Activated T-helper 1 cell treated with anti-CD3 and anti-CD28 coated beads, Interleukin-12 subunit alpha, Interleukin-12 subunit beta, Interleukin-2, Interleukin-4 antibody, amounts not matched to agents 30 ng/mL and 10 ng/mL and 1 ng/mL, durations not matched to agents 14 hours and 24 hours and 36 hours (primary cell): Measurements from ENCODE around the gene FAM181B. TPM values are rescaled to one million over a fixed set of nuclear protein-coding genes. Genes with fewer than 3 reads are reported as not detected.

Experiments
- DNase-seq: peaks from one replicate; pipeline ENCODE4 v3.0.0; 2021; ENCODE audit warnings: low spot score
- H3K27ac Mint-ChIP-seq: one replicate; pipeline ENCODE4 v1.8.0; 2021; ENCODE audit warnings: mild to moderate bottlenecking, mixed read lengths
- H3K27me3 Mint-ChIP-seq: one replicate; pipeline ENCODE4 v1.8.0; 2022; ENCODE audit warnings: mild to moderate bottlenecking, moderate library complexity, mixed read lengths; ENCODE audit not compliant: insufficient read depth
- H3K36me3 Mint-ChIP-seq: one replicate; pipeline ENCODE4 v1.8.0; 2021; ENCODE audit warnings: low read depth, mixed read lengths
- H3K4me1 Mint-ChIP-seq: one replicate; pipeline ENCODE4 v1.8.0; 2021; ENCODE audit warnings: low read depth, mixed read lengths
- H3K4me3 Mint-ChIP-seq: one replicate; pipeline ENCODE4 v1.8.0; 2021; ENCODE audit warnings: mild to moderate bottlenecking, moderate library complexity, mixed read lengths
- H3K9me3 Mint-ChIP-seq: one replicate; pipeline ENCODE4 v1.8.0; 2021; ENCODE audit warnings: mixed read lengths
- intact Hi-C: fragments of 100-400 bp; cut with micrococcal nuclease; formaldehyde crosslinking; loops from one replicate; pipeline ENCODE4 v1.15.1; 2024
- total RNA-seq: library from RNA; stranded (reverse); gene quantifications from 2 replicates; pipeline ENCODE4 v1.2.3, GENCODE V29; 2022

The FAM181B gene
- total RNA-seq, 1 donor from 2014 or later = not detected

DNA sequence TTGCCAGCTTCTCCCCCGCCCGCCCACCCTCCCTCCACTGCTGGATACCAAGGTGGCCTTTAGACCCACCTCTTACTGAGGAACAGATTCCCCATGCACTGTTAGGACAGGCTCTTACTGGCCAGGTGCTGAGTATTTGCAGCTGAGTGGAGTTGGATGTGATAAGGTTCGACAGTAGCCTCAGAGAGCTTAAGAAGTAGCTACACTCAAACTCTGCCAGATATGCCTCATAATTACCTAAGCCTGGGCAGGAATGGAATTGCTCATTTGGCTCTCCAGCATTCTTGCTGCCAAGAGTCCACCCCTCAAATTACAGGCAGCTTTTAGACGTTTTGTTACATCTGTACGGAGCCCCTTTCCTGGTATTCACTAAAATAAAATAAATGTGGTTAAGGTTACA, 9.6 kb downstream of the FAM181B start:
- DNase-seq = no peak
- H3K9me3 Mint-ChIP-seq = no peaks in the 10 kb centered on the region
- H3K4me3 Mint-ChIP-seq = no peak overlapping the region
- intact Hi-C loops = no loop called here
- no peaks in the 10 kb centered on the region for H3K4me1 Mint-ChIP-seq
- peaks cover 5% of the 10 kb centered on the region for H3K27me3 Mint-ChIP-seq
- H3K27ac Mint-ChIP-seq = no peak overlapping the region
- H3K36me3 Mint-ChIP-seq = no peaks in the 10 kb centered on the region

DNA sequence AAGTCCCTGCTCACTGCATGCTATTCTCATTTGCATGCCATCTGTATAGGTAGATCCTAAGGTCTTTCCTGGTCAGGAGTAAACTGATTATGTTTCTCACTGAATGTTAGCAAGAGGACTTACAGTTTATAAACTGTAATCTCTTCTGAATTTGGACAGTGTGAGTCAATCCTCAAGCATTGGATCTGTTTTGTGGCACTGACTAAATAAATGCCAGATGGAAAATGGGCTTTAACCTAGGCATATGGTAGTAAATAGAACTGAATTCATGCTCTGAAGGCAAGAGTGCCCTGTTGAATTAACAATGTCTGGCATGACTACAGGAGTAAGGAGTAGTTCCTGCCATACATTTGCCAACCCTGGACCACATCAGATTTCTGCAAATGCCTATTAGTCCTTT, 11.4 kb downstream of the FAM181B start:
- no peaks in the 10 kb centered on the region for H3K36me3 Mint-ChIP-seq
- no peak for DNase-seq
- H3K4me3 Mint-ChIP-seq = no peak overlapping the region
- peaks cover 4% of the 10 kb centered on the region for H3K27me3 Mint-ChIP-seq
- no peaks in the 10 kb centered on the region for H3K4me1 Mint-ChIP-seq
- H3K27ac Mint-ChIP-seq = no peak overlapping the region
- intact Hi-C loops = no loop called here
- no peaks in the 10 kb centered on the region for H3K9me3 Mint-ChIP-seq

DNA sequence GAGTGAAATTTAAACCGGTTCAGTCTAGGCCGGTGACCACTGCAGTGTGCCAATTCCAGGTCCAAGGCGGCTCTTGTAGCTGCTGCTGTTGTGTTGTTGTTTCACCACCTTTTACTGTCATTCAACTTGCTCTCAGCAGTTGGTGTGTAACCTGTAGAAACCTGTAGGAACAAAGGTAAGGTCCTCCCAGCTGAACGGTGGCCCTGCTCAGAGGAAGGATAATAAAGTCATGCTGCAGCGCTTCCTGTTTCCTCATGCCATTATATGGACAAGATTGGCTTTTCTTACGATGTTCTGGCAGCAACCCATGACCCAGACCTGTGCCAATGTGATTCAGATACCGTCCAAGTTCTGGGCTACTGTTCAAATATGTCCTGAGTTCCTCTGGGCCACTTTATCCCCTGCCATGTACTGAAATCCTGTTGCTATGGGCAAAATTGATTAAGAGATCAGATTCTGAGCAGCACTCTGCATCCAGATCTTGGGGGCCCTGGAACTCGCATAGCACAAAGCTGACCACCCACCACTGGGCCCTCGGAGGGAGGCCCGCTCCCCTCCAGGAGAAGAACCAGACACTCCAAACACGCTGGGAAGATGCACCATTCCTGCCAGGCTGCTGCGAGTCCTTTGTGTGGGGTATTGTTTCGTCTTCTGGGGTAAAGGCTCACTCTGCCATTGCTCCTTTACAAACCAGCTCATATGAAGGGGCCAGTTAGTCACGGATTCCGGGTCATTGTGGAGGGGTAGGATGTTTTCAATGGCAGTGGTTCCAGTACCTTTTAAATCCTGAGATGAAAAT, 13.2 kb downstream of the FAM181B start:
- intact Hi-C loops = no loop called here
- no peak overlapping the region for H3K27ac Mint-ChIP-seq
- H3K4me3 Mint-ChIP-seq = no peak overlapping the region
- no peaks in the 10 kb centered on the region for H3K36me3 Mint-ChIP-seq
- no peak for DNase-seq
- no peaks in the 10 kb centered on the region for H3K9me3 Mint-ChIP-seq
- peaks cover 8% of the 10 kb centered on the region for H3K27me3 Mint-ChIP-seq
- H3K4me1 Mint-ChIP-seq = no peaks in the 10 kb centered on the region

DNA sequence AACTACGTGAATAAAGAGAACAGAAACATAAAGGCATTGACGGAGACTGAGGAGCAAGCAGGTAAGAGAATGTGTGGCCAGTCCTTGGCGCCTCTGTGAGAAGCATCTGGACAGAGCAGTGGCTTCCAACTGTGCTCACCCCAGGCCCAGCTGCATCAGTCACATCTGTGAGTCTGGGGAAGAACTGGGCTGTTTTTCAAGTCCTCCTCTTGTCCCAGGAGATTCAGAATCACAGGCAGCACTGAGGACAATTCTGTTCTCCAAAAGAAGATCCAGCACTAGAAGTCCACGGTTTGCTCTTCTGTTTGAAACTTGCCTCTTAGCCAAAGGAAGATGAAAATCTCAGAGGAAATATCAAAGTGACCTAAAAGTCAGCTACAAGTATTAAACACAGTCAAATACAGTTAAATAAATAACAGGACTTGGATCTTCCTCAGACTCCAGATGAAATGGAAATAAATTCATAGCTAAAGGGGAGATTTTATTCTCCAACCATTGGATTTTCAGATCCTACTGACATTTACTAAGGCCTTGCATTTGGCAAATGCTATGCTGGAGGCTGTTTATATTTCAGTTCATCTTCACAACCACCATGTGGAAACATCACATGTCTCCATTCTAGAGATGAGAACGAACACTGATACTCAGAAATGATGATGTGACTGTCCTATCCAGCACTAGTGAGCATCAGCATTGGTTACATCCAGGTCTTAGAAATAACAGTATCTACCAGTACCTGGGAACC, 14.1 kb downstream of the FAM181B start:
- H3K9me3 Mint-ChIP-seq = no peaks in the 10 kb centered on the region
- no peaks in the 10 kb centered on the region for H3K4me1 Mint-ChIP-seq
- no peak overlapping the region for H3K4me3 Mint-ChIP-seq
- H3K27me3 Mint-ChIP-seq = peaks cover 8% of the 10 kb centered on the region
- DNase-seq = no peak
- no peaks in the 10 kb centered on the region for H3K36me3 Mint-ChIP-seq
- intact Hi-C loops = loop anchor here (5.0 kb wide), 1 partner anchor 533 kb away; no protein-coding TSS in a partner anchor
- H3K27ac Mint-ChIP-seq = no peak overlapping the region

DNA sequence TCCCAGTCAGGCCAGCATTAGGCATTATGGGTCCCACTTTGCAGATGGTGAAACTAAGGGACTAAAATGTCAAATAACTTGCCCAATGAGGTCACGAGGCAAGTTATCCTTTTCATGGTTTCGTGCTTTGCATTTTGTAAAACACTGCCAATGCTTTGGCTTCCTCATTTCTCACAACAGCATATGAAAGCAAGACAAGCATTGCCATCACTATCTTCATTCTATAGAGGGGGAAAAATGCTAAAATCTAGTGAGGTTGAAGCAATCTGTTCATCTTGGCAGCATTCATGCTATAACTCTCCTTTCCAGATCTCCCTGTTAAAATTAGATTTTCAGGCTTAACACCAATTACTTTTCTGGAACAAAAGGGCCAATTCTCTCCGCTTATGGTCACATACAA, 14.8 kb downstream of the FAM181B start:
- Mint-ChIP-seq H3K27ac (no peak overlapping the region), H3K4me1 (no peaks in the 10 kb centered on the region), H3K27me3 (peaks cover 8% of the 10 kb centered on the region), H3K9me3 (no peaks in the 10 kb centered on the region), H3K36me3 (no peaks in the 10 kb centered on the region), H3K4me3 (no peak overlapping the region)
- DNase-seq = no peak
- intact Hi-C loops = loop anchor here (1.0 to 5.0 kb wide), 3 partner anchors 145 to 1097 kb away; no protein-coding TSS in a partner anchor

DNA sequence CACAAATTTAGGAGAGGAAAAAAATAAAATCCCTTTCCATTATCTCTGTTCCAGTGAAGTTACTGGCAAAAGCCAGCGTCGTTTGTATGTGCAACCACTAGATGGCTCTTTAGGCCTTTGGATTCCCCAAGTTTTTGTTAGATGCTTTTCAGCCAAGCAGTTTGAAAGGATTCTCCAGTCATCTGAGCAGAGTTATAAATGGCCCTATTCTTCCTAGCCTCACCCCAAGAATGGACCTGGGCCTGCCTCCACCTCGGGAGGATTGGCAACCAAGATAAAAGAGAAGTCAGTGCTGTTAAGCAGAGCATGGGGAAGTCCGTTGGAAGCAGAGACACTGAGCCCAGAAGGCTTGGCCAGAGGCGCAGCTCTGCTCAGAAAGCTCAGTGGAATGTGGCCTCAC, 15.4 kb downstream of the FAM181B start:
- H3K27ac Mint-ChIP-seq = no peak overlapping the region
- no peak overlapping the region for H3K4me3 Mint-ChIP-seq
- no peaks in the 10 kb centered on the region for H3K36me3 Mint-ChIP-seq
- DNase-seq = no peak
- peaks cover 5% of the 10 kb centered on the region for H3K27me3 Mint-ChIP-seq
- no peaks in the 10 kb centered on the region for H3K4me1 Mint-ChIP-seq
- no peaks in the 10 kb centered on the region for H3K9me3 Mint-ChIP-seq
- intact Hi-C loops = loop anchor here (1.0 to 5.0 kb wide), 3 partner anchors 146 to 1098 kb away; no protein-coding TSS in a partner anchor

DNA sequence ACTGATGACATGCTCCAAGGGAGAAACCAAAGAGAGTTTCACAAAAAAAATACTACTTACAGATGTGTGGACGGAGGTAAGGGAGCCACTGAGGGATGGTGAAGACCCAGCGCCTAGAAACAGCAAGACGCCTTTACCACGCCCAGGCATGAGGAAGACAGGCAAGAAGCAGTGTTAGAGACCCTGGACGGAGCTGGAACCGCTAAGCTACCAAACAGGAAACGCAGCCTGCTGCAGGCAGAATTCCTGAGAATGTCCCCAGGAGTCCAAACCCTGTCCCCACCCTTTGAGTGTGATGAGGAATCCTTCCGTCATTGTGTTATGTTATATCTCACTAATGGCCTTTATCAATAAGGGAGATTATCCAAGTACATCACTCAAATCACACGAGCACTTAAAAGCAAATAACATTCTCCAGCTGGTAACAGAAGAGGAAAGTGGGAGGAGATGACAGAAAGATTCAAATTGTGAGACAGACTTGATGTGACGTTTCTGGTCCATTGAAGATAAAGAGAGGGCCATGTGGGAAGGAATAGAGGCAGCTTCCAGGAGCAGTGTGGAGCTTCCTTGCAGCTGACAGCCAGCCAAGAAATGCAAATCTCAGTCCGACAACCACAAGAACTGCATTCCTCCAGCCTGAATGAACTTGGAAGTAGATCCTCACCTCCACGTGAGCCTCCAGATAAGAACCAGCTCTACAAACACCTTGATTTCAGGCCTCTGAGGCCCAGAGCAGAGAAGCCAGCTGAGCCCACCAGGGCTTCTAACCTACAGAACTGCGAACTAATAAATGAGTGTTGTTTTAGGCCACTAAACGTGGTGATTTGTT, 19.1 kb downstream of the FAM181B start:
- H3K27me3 Mint-ChIP-seq = peaks cover 15% of the 10 kb centered on the region

DNA sequence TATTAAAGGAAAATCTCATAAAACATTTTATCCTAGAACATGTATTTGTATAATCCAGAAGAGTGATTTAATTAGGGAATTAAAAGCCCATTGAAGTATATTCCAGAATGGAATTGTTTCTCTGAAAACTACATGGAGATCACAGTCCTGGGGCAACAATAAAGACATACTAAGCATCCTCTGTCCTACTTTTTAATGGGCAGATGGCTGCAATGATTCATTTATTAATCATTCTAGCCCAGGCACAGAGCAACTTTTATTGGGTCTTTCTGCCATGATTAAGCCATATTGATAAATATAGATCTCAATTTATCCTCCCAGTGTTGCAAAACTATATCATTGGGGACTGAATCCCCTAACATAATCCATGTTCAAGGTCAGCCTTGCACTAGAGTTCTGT, 22.0 kb downstream of the FAM181B start:
- intact Hi-C loops = no loop called here
- peaks cover 22% of the 10 kb centered on the region for H3K27me3 Mint-ChIP-seq
- no peaks in the 10 kb centered on the region for H3K36me3 Mint-ChIP-seq
- H3K27ac Mint-ChIP-seq = no peak overlapping the region
- H3K4me3 Mint-ChIP-seq = no peak overlapping the region
- H3K4me1 Mint-ChIP-seq = no peaks in the 10 kb centered on the region
- no peaks in the 10 kb centered on the region for H3K9me3 Mint-ChIP-seq
- DNase-seq = no peak

More for the DNA sequence above, 19.1 kb downstream of the FAM181B start:
- intact Hi-C loops = loop anchor here (5.0 kb wide), 1 partner anchor 538 kb away; no protein-coding TSS in a partner anchor
- Mint-ChIP-seq H3K36me3 (no peaks in the 10 kb centered on the region), H3K4me3 (no peak overlapping the region), H3K27ac (no peak overlapping the region), H3K9me3 (no peaks in the 10 kb centered on the region), H3K4me1 (no peaks in the 10 kb centered on the region)
- DNase-seq = no peak

DNA sequence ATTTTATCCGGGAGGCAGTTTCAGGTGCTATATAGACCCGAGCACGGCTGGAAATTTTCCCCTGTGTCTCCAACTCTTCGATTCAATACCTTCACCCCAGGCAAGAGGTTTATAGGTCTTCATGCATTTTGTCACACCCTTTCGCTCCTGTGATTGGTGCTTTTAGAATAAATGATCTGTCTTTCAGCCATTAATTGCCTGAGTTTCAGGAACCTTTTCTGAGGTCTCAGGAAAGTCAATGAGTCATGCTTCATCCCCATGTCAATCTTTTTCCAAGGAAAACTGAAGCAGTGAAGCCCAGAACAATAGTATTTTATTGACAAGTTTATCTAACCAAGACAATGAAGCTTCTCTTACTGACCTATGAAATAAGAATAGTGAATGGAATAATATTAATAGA, 29.9 kb downstream of the FAM181B start:
- no peak overlapping the region for H3K27ac Mint-ChIP-seq
- intact Hi-C loops = no loop called here
- H3K4me3 Mint-ChIP-seq = no peak overlapping the region
- H3K36me3 Mint-ChIP-seq = no peaks in the 10 kb centered on the region
- H3K27me3 Mint-ChIP-seq = peaks cover 22% of the 10 kb centered on the region
- H3K4me1 Mint-ChIP-seq = no peaks in the 10 kb centered on the region
- H3K9me3 Mint-ChIP-seq = no peaks in the 10 kb centered on the region
- no peak for DNase-seq

DNA sequence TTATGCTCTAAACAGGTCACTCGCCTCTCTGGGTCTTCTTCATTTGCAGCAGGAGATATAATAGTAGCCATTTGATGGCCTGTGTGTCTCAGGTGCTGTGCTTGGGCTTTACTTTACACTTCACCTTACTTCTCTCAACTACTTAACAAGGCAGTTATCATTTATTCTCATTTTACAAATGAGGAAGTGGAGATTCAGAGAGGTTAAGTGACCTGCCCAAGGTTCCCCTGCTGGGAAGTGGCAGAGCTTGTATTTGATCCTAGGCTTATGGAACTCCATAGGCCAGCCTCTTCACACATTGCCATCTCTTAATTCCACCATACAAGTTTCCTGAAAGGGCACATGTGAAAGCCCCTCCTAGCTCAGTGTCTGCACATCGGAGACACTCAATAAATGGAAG, 30.4 kb downstream of the FAM181B start:
- Mint-ChIP-seq H3K27me3 (peaks cover 21% of the 10 kb centered on the region), H3K27ac (no peak overlapping the region), H3K4me3 (no peak overlapping the region), H3K4me1 (no peaks in the 10 kb centered on the region), H3K36me3 (no peaks in the 10 kb centered on the region), H3K9me3 (no peaks in the 10 kb centered on the region)
- intact Hi-C loops = no loop called here
- no peak for DNase-seq

DNA sequence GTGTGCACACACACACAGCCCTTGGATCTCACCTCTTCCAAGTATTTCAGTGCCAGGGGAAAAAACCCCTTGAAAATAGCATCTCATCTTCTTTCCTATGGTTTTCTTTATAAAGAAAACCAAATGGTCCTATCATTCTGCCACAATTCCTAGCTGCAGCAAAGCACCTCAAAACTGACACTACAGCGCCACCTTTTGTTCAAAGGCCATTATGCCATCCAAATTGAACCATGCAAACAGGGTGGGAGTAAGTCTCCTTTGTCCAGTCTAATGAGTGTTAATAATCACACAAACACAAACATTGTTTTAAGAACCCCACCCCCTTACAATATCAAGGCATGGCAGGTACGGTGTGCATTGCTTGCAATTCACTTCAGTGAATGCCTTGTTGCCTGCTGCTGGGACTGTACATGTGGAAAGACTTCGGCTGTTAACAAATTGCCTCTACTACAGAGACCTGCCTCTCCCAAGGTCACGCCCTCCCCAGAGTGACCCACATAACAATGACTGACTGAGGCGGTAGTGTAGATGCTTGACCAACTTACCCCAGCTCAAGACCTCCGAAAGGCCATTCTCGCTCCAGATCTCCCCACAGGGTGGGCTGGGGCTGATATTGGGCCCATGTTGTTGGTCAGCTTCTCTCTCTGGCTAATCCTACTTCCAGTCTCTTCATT, 31.7 kb downstream of the FAM181B start:
- Mint-ChIP-seq H3K4me3 (no peak overlapping the region), H3K27ac (no peak overlapping the region), H3K27me3 (peaks cover 17% of the 10 kb centered on the region), H3K9me3 (no peaks in the 10 kb centered on the region), H3K36me3 (no peaks in the 10 kb centered on the region), H3K4me1 (no peaks in the 10 kb centered on the region)
- intact Hi-C loops = loop anchor here (1.0 kb wide), 1 partner anchor 1058 kb away; no protein-coding TSS in a partner anchor
- no peak for DNase-seq

DNA sequence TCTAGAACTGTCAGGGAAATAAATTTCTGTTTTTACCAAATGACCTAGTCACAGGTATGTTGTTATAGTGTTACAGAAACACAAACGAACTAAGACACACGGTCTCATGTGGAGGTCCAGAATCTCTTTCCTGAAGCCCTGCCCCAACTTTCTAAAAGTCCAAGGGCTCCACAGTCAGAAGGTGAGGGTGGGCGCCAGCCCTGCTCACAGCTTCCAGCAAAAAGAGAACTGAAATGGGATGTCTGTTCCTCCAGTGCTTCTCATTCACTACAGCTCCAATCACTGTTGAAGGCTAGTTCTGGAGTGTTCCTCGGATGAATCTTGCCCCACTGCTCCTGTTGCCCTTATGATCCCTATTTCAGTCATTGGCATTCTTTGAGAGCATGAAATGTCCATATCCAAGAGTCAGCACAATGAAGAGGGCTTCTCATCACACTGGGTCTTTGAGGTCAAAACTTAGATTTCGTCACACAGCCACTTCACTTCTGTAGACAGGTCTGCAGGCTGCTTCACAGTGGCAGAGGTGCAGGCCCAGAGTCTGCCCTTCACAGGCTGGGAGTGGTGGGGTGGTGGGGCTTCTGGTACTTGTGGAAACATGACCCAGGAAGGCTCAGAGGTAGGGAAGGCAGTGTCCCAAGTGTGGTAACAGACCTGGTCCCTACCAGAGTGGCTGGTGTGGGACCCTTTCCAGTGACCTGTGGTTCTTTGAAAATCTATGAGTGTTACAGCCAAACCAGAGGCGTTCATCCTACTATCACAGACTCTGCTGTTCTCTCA, 34.9 kb downstream of the FAM181B start:
- Mint-ChIP-seq H3K9me3 (no peaks in the 10 kb centered on the region), H3K4me1 (no peaks in the 10 kb centered on the region), H3K4me3 (no peak overlapping the region), H3K36me3 (no peaks in the 10 kb centered on the region), H3K27me3 (peaks cover 25% of the 10 kb centered on the region), H3K27ac (no peak overlapping the region)
- intact Hi-C loops = no loop called here
- no peak for DNase-seq
